ENCODE results near the gene ADARB1.

DNA sequence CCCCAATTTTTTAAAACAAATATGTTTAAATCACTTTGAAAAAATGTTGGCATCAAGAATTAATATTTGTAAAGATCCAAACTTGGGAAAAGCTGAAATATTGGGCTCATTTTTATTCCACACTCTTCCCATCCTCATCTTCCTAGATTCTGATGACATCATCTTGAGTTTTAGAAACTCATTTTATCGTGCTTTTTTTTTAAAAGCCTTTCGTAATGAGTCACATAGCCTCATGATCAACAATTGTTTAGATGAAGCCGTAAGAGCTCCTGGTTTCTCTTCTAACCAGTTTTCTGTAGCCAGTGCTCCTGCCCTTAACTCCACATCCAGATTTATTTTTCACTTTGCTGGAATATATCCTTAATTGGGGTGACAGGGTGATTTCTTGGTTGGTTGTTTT is 134.7 kb downstream of the ADARB1 start:
- TF ChIP-seq, protein P1, sequence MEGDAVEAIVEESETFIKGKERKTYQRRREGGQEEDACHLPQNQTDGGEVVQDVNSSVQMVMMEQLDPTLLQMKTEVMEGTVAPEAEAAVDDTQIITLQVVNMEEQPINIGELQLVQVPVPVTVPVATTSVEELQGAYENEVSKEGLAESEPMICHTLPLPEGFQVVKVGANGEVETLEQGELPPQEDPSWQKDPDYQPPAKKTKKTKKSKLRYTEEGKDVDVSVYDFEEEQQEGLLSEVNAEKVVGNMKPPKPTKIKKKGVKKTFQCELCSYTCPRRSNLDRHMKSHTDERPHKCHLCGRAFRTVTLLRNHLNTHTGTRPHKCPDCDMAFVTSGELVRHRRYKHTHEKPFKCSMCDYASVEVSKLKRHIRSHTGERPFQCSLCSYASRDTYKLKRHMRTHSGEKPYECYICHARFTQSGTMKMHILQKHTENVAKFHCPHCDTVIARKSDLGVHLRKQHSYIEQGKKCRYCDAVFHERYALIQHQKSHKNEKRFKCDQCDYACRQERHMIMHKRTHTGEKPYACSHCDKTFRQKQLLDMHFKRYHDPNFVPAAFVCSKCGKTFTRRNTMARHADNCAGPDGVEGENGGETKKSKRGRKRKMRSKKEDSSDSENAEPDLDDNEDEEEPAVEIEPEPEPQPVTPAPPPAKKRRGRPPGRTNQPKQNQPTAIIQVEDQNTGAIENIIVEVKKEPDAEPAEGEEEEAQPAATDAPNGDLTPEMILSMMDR (IDR thresholded peaks at IDR 0.05; ENCODE audit: insufficient read depth, low read depth, low read length): no peak
- no peak for TF ChIP-seq EZH2 (IDR thresholded peaks at IDR 0.05; ENCODE audit: insufficient read depth, low read length)

Measured in astrocyte (in vitro differentiated cells and primary cell).